Neuronal stem cell (in vitro differentiated cells): ENCODE data around the gene TPRN.

Experiments
- DNase-seq: peaks from one replicate; pipeline ENCODE4 v3.0.0-alpha.2; 2013; ENCODE audit warnings: low spot score
- H2AFZ ChIP-seq: one replicate; pipeline ENCODE4 v1.6.1; 2013; ENCODE audit warnings: mild to moderate bottlenecking, low read length, inconsistent platforms
- H2AK5ac ChIP-seq: 2 replicates; pipeline ENCODE4 v1.6.1; 2013; ENCODE audit warnings: low read depth, mild to moderate bottlenecking, inconsistent platforms, low read length, moderate library complexity, mixed read lengths
- H2BK120ac ChIP-seq: 2 replicates; pipeline ENCODE4 v1.6.1; 2013; ENCODE audit warnings: low read depth, mild to moderate bottlenecking, inconsistent platforms, low read length, moderate library complexity, mixed read lengths
- H2BK12ac ChIP-seq: one replicate; pipeline ENCODE4 v1.6.1; 2013; ENCODE audit warnings: low read length, inconsistent platforms
- H2BK15ac ChIP-seq: 2 replicates; pipeline ENCODE4 v1.6.1; 2013; ENCODE audit warnings: mild to moderate bottlenecking, low read length, inconsistent platforms, mixed read lengths
- H2BK5ac ChIP-seq: one replicate; pipeline ENCODE4 v1.6.1; 2013; ENCODE audit warnings: inconsistent platforms, mild to moderate bottlenecking, low read length, moderate library complexity
- H3K14ac ChIP-seq: one replicate; pipeline ENCODE4 v1.6.1; 2013; ENCODE audit warnings: low read length, inconsistent platforms
- H3K18ac ChIP-seq: 2 replicates; pipeline ENCODE4 v1.6.1; 2013; ENCODE audit warnings: low read length, inconsistent platforms
- H3K23ac ChIP-seq: 2 replicates; pipeline ENCODE4 v1.6.1; 2013; ENCODE audit warnings: low read depth, mild to moderate bottlenecking, mixed read lengths, low read length, inconsistent platforms; ENCODE audit not compliant: poor library complexity
- H3K27ac ChIP-seq: replicated peaks from 3 replicates; pipeline ENCODE4 v1.5.1; 2013; ENCODE audit warnings: low read length, inconsistent platforms
- H3K27me3 ChIP-seq, 3 experiments: 2 replicates each; pipeline ENCODE4 v1.6.1; 2013; ENCODE audit warnings: low read length in 3 of 3, mild to moderate bottlenecking in 2 of 3, inconsistent platforms in 1 of 3, low read depth in 1 of 3, mixed read lengths in 1 of 3, moderate library complexity in 1 of 3; ENCODE audit not compliant: control insufficient read depth in 3 of 3, insufficient read depth in 3 of 3
- H3K36me3 ChIP-seq, 2 donors: replicated peaks in 1 of 2; 2 replicates each; pipeline ENCODE4 v1.6.1; 2013; ENCODE audit warnings: low read length in 2 of 2; ENCODE audit not compliant: control insufficient read depth in 2 of 2, insufficient read depth in 2 of 2
- H3K4ac ChIP-seq: 2 replicates; pipeline ENCODE4 v1.6.1; 2013; ENCODE audit warnings: inconsistent platforms, mild to moderate bottlenecking, low read length, moderate library complexity
- H3K4me1 ChIP-seq, 2 donors: 1 replicate in 1 of 2; 2 replicates in 1 of 2; pipeline ENCODE4 v1.6.1; 2013; ENCODE audit warnings: low read length in 2 of 2, low read depth in 1 of 2; ENCODE audit not compliant: control insufficient read depth in 2 of 2, insufficient read depth in 1 of 2
- H3K4me2 ChIP-seq: one replicate; pipeline ENCODE4 v1.6.1; 2013; ENCODE audit warnings: mild to moderate bottlenecking, low read length, inconsistent platforms; ENCODE audit not compliant: insufficient read depth, poor library complexity, severe bottlenecking
- H3K4me3 ChIP-seq, 2 donors: 2 replicates each; pipeline ENCODE4 v1.5.1; 2013; ENCODE audit warnings: low read length in 2 of 2, mild to moderate bottlenecking in 2 of 2, inconsistent platforms in 1 of 2, moderate library complexity in 1 of 2
- H3K79me1 ChIP-seq: one replicate; pipeline ENCODE4 v1.6.1; 2013; ENCODE audit warnings: low read depth, mild to moderate bottlenecking, inconsistent platforms, low read length, moderate library complexity
- H3K9ac ChIP-seq: one replicate; pipeline ENCODE4 v1.6.1; 2013; ENCODE audit warnings: mild to moderate bottlenecking, low read depth, low read length, inconsistent platforms; ENCODE audit not compliant: poor library complexity
- H3K9me3 ChIP-seq, 2 donors: replicated peaks in 1 of 2; 2 replicates each; pipeline versions ENCODE3 to v1.6.1; 2013; ENCODE audit warnings: low read length in 2 of 2, mild to moderate bottlenecking in 2 of 2, inconsistent platforms in 1 of 2, low read depth in 1 of 2, mixed read lengths in 1 of 2, moderate library complexity in 1 of 2; ENCODE audit not compliant: control insufficient read depth in 2 of 2, insufficient read depth in 1 of 2
- H4K8ac ChIP-seq: one replicate; pipeline ENCODE4 v1.6.1; 2013; ENCODE audit warnings: low read depth, mild to moderate bottlenecking, inconsistent platforms, low read length, moderate library complexity
- H4K91ac ChIP-seq: one replicate; pipeline ENCODE4 v1.6.1; 2013; ENCODE audit warnings: low read length, low read depth, mild to moderate bottlenecking, inconsistent platforms; ENCODE audit not compliant: poor library complexity
- WGBS, 2 donors: extraction: QIAGEN DNeasy Blood & Tissue Kit; methylation state at CpG; one replicate each; pipeline ENCODE4 v1.1.7; 2013; ENCODE audit warnings: missing lambda C conversion rate in 2 of 2, mixed read lengths in 1 of 2; ENCODE audit not compliant: insufficient read length in 2 of 2, insufficient replicate concordance in 1 of 2; ENCODE audit errors: extremely low coverage in 2 of 2; 5-methylcytosine and 5-hydroxymethylcytosine counted together

Gene TPRN

DNA sequence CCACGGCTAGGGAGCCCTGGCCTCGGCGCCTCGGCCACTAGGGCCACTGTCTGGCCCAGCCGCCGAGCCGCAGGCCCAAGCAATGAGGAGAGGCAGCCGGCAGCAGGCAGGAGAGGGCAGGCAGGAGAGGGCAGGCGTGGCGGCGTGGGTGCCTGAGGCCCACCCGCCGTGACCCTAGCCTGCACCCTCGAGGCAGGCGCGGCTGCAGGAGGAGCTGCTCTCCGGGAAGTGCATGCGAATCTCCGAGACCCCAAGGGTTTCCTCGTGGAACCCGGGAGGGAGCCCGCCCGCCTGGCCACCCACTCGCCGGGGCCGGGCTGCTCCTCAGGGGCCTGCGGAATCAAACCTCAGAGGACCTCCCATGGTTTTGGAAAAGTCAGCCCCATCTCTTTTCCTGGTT, 52.3 kb downstream of the TPRN start:
- Histone ChIP-seq H3K9me3 (peaks cover 0 to 8% of the 10 kb centered on the region in 2 donors), H3K14ac (peak overlapping the region; percentile 56), H3K36me3 (peaks cover 0 to 2% of the 10 kb centered on the region in 2 donors), H2AK5ac (no peak overlapping the region), H3K27ac (no peak overlapping the region), H4K91ac (no peak overlapping the region), H3K18ac (no peak overlapping the region), H2BK120ac (no peak overlapping the region), H3K9ac (no peak overlapping the region), H3K4ac (no peak overlapping the region), H3K4me2 (no peak overlapping the region), H2BK12ac (no peak overlapping the region), H3K4me1 (no peaks in the 10 kb centered on the region), H2BK5ac (no peak overlapping the region), H4K8ac (no peak overlapping the region), H3K79me1 (peaks cover 2% of the 10 kb centered on the region), H3K23ac (no peak overlapping the region), H2BK15ac (no peak overlapping the region), H2AFZ (no peak overlapping the region), H3K27me3 (peaks cover 0 to 48% (median 10%) of the 10 kb centered on the region in 3 experiments), H3K4me3 (no peak overlapping the region)
- no CpG with 5 or more reads among the region's 27 CpGs for WGBS, 2 donors
- no peak for DNase-seq

DNA sequence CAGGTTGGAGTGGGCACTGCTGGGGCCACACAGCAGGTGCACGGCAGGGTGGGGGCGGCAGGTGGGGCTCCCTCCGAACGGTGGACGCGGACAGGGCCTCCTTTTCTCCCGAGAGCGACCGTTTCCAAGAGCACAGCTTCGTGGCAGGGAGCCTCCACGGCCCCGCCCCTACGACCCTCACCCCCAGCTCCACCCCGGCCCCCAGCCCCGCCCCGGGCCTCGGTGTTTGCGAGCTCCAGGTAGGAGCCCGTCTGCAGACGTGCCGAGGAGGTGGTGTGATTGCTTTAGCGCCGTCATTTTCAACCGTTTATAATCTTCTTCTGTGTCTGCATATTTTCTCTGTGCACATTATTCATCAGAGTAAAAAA, 52.8 kb downstream of the TPRN start:
- H4K8ac ChIP-seq: no peak overlapping the region
- H3K27ac ChIP-seq: no peak overlapping the region
- H3K79me1 ChIP-seq: peaks cover 2% of the 10 kb centered on the region
- H2AFZ ChIP-seq: no peak overlapping the region
- no CpG with 5 or more reads among the region's 24 CpGs for WGBS, 2 donors
- H3K4me1 ChIP-seq: no peaks in the 10 kb centered on the region
- H3K4me2 ChIP-seq: no peak overlapping the region
- H3K23ac ChIP-seq: no peak overlapping the region
- H3K4ac ChIP-seq: no peak overlapping the region
- H3K27me3 ChIP-seq: peaks cover 0 to 53% (median 12%) of the 10 kb centered on the region in 3 experiments
- DNase-seq: no peak
- H2BK5ac ChIP-seq: no peak overlapping the region
- H3K4me3 ChIP-seq: no peak overlapping the region
- no peak overlapping the region for H2BK120ac ChIP-seq
- H3K36me3 ChIP-seq: peaks cover 0 to under 1% of the 10 kb centered on the region in 2 donors
- H3K9ac ChIP-seq: no peak overlapping the region
- no peak overlapping the region for H2BK12ac ChIP-seq
- no peak overlapping the region for H4K91ac ChIP-seq
- H3K18ac ChIP-seq: no peak overlapping the region
- H2BK15ac ChIP-seq: no peak overlapping the region
- H3K14ac ChIP-seq: no peak overlapping the region
- H2AK5ac ChIP-seq: no peak overlapping the region
- peaks cover 0 to 4% of the 10 kb centered on the region in 2 donors for H3K9me3 ChIP-seq

DNA sequence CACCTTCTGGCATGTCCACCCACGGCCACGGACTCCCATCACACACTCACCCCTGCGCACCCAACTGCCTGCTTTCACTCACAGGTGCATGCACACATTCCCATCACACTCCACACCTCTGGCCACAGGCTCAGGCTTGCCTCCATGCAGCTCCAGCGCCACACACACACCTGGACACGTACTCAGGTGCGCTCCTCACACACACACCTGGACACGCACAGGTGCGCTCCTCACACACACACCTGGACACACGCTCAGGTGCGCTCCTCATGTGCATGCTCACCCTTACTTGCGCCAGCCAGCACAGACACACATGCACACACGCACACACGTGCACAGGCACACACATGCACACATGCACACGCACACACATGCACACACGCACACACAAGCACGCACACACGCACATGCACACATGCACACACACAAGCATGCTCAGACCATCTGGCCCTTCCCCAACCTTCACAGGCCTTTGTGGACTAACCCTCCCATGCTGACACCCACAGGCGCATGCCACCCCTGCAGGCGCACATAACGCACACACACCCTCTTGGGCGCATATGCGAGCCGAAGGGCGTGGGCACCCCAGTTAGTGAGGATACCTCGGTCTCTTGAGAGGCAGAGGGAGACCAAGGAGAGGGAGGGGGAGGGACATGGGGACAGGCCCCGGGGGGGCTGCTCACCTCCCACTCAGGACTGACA, 53.3 kb downstream of the TPRN start:
- Histone ChIP-seq H4K91ac (no peak overlapping the region), H4K8ac (no peak overlapping the region), H3K79me1 (peaks cover 2% of the 10 kb centered on the region), H3K27me3 (peaks cover 0 to 58% (median 17%) of the 10 kb centered on the region in 3 experiments), H3K27ac (no peak overlapping the region), H3K4me3 (peak overlapping the region in 1 of 2 donors; percentile 75), H2BK12ac (peak overlapping the region; percentile 58), H2BK15ac (no peak overlapping the region), H3K36me3 (no peaks in the 10 kb centered on the region), H3K4me2 (no peak overlapping the region), H3K18ac (peak overlapping the region; percentile 57), H3K23ac (peak overlapping the region; percentile 97), H3K9ac (peak overlapping the region; percentile 84), H3K14ac (peak overlapping the region; percentile 84), H2AK5ac (no peak overlapping the region), H2AFZ (no peak overlapping the region), H3K4me1 (no peaks in the 10 kb centered on the region), H2BK120ac (no peak overlapping the region), H3K9me3 (no peaks in the 10 kb centered on the region), H2BK5ac (no peak overlapping the region), H3K4ac (no peak overlapping the region)
- no CpG with 5 or more reads among the region's 26 CpGs for WGBS, 2 donors
- no peak for DNase-seq

DNA sequence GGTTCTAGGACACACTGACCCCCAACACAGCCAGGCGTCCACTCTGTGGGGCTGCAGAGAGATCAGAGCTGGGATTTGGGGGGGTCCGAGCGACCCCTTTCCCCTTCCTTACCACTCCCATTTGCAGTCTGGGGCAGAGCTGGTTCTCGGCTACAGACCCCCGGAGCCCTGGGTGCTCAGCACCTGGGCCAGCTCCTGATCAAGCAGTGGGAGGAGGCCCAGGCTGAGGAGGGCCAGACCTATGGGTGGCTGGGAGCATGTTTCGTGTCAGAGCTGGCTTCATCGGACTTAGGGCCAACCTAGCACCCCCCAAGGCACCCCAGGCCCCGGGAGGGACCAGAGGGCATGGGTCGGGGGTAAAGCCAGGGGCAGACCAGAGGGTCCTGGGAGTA, 54.0 kb downstream of the TPRN start:
- Histone ChIP-seq H3K79me1 (peaks cover 2% of the 10 kb centered on the region), H2AK5ac (no peak overlapping the region), H4K8ac (no peak overlapping the region), H3K27me3 (peaks cover 0 to 65% (median 24%) of the 10 kb centered on the region in 3 experiments), H3K4me2 (no peak overlapping the region), H2BK5ac (no peak overlapping the region), H3K9me3 (no peaks in the 10 kb centered on the region), H3K4me3 (no peak overlapping the region), H3K18ac (peak overlapping the region; percentile 11), H3K9ac (no peak overlapping the region), H3K14ac (no peak overlapping the region), H2BK15ac (no peak overlapping the region), H3K4me1 (no peaks in the 10 kb centered on the region), H3K36me3 (no peaks in the 10 kb centered on the region), H2BK12ac (no peak overlapping the region), H3K4ac (no peak overlapping the region), H4K91ac (no peak overlapping the region), H2BK120ac (no peak overlapping the region), H2AFZ (no peak overlapping the region), H3K23ac (peak overlapping the region; percentile 20), H3K27ac (no peak overlapping the region)
- no peak for DNase-seq
- WGBS, 2 donors: no CpG with 5 or more reads among the region's 9 CpGs
